HCT116 (cell line): ENCODE results near the gene AHI1. TPM values are rescaled to one million over a fixed set of nuclear protein-coding genes. Genes with fewer than 3 reads are reported as not detected.

ENCODE experiments used
- ATAC-seq: fragments of 200-7000 bp; cut with Tn5 transposase; 2 replicates; pipeline ENCODE4 v1.9.1; 2020; ENCODE audit warnings: mild to moderate bottlenecking, moderate library complexity
- BruUV-seq: library from RNA; stranded (reverse); fragments of 400-500 nt; replicated peaks from 2 replicates; lab custom pipeline; 2021; lab: Mats Ljungman, UMichigan
- CTCF ChIA-PET: fragments of 300-600 bp; sonication (Branson Sonifier 250); formaldehyde crosslinking; loops from one replicate; lab custom pipeline; 2021; ENCODE audit warnings: antibody characterized with exemption; lab: Charles Lee
- POLR2A ChIA-PET: fragments of 300-600, 350-600 bp; sonication (Branson Sonifier 250); formaldehyde crosslinking; loops from one replicate; lab custom pipeline; 2021; ENCODE audit warnings: antibody characterized with exemption; lab: Charles Lee
- RAD21 ChIA-PET, 2 experiments: fragments of 300-600 bp; sonication (Branson Sonifier 250); formaldehyde crosslinking; loops; one replicate each; lab custom pipeline; 2023; ENCODE audit warnings: low total read pairs in 2 of 2; ENCODE audit not compliant: uncharacterized antibody in 2 of 2, unreplicated experiment in 2 of 2, low non-redundant PET in 1 of 2; lab: Charles Lee
- DNase-seq: peaks from one replicate; pipeline ENCODE4 v3.0.0-alpha.2; 2010; ENCODE audit warnings: low read depth, low spot score
- H2AFZ ChIP-seq: fragments of 200-600 bp; shearing (Covaris generic), sonication (generic); 2 replicates; pipeline ENCODE4 v1.6.1; 2017; ENCODE audit warnings: low read depth, mixed run types, mixed read lengths, antibody characterized with exemption, low read length; ENCODE audit not compliant: poor library complexity, severe bottlenecking
- H3K27ac ChIP-seq: 2 replicates; pipeline ENCODE4 v1.5.1; 2012; ENCODE audit warnings: low read depth, low read length
- H3K27me3 ChIP-seq: fragments of 200-600 bp; sonication (generic); 2 replicates; pipeline ENCODE4 v1.6.1; 2016; ENCODE audit warnings: mixed run types, low read length, mixed read lengths; ENCODE audit not compliant: insufficient read depth
- H3K36me3 ChIP-seq, 2 experiments: fragments of 200-500 bp in 1 of 2; fragments of 200-600 bp in 1 of 2; sonication (Bioruptor generic) in 1 of 2; sonication (generic) in 1 of 2; 2 replicates each; pipeline versions ENCODE4 v1.5.1 to v1.6.1; 2014 to 2016; ENCODE audit warnings: low read length in 2 of 2, inconsistent platforms in 1 of 2, mixed read lengths in 1 of 2, mixed run types in 1 of 2; ENCODE audit not compliant: insufficient read depth in 2 of 2, control insufficient read depth in 1 of 2
- H3K4me1 ChIP-seq, 2 experiments: fragments of 200-600 bp in 1 of 2; sonication (generic) in 1 of 2; 2 replicates each; pipeline versions ENCODE4 v1.5.1 to v1.6.1; 2012 to 2017; ENCODE audit warnings: low read length in 2 of 2, inconsistent platforms in 1 of 2, mild to moderate bottlenecking in 1 of 2, mixed read lengths in 1 of 2, mixed run types in 1 of 2, moderate library complexity in 1 of 2; ENCODE audit not compliant: insufficient read depth in 2 of 2, control insufficient read depth in 1 of 2
- H3K4me2 ChIP-seq: fragments of 200-600 bp; sonication (generic); 2 replicates; pipeline ENCODE4 v1.6.1; 2017; ENCODE audit warnings: mixed run types, low read length, mixed read lengths
- H3K4me3 ChIP-seq, 2 experiments: fragments of 200-600 bp in 1 of 2; sonication (generic) in 1 of 2; replicated peaks in 1 of 2; 2 replicates each; pipeline ENCODE4 v1.5.1; 2011 to 2016; ENCODE audit warnings: low read length in 2 of 2, control low read depth in 1 of 2, low read depth in 1 of 2, mild to moderate bottlenecking in 1 of 2, mixed read lengths in 1 of 2, mixed run types in 1 of 2
- H3K79me2 ChIP-seq: fragments of 200-600 bp; sonication (generic); 2 replicates; pipeline ENCODE4 v1.6.1; 2017; ENCODE audit warnings: mild to moderate bottlenecking, mixed run types, low read length, moderate library complexity, mixed read lengths; ENCODE audit not compliant: insufficient read depth
- H3K9ac ChIP-seq: fragments of 200-600 bp; sonication (generic); 2 replicates; pipeline ENCODE4 v1.6.1; 2016; ENCODE audit warnings: low read length, mixed read lengths
- H3K9me2 ChIP-seq: fragments of 200-600 bp; sonication (generic), shearing (Covaris generic); 2 replicates; pipeline ENCODE4 v1.6.1; 2017; ENCODE audit warnings: mixed run types, mild to moderate bottlenecking, moderate library complexity; ENCODE audit not compliant: insufficient read depth
- H3K9me3 ChIP-seq, 2 experiments: fragments of 200-500 bp in 1 of 2; fragments of 200-600 bp in 1 of 2; sonication (Bioruptor generic) in 1 of 2; sonication (generic) in 1 of 2; 2 replicates each; pipeline ENCODE4 v1.6.1; 2014 to 2017; ENCODE audit warnings: low read length in 2 of 2, mixed read lengths in 2 of 2, inconsistent platforms in 1 of 2, low read depth in 1 of 2, mild to moderate bottlenecking in 1 of 2, mixed run types in 1 of 2, moderate library complexity in 1 of 2; ENCODE audit not compliant: control insufficient read depth in 1 of 2, insufficient read depth in 1 of 2
- H4K20me1 ChIP-seq: fragments of 200-600 bp; sonication (generic), shearing (Covaris generic); 2 replicates; pipeline ENCODE4 v1.6.1; 2017; ENCODE audit warnings: mixed run types, mild to moderate bottlenecking, moderate library complexity; ENCODE audit not compliant: insufficient read depth
- CBX3 ChIP-seq: IDR thresholded peaks from 2 replicates; pipeline ENCODE4 v1.6.1; 2012; ENCODE audit warnings: low read depth
- RAD21 ChIP-seq: IDR thresholded peaks from 2 replicates; pipeline ENCODE4 v1.6.1; 2012; ENCODE audit warnings: low read depth, mild to moderate bottlenecking
- intact Hi-C: fragments of 100-400 bp; cut with micrococcal nuclease; formaldehyde crosslinking; loops from 2 replicates; pipeline ENCODE4 v1.10.0; 2022
- total RNA-seq: library from RNA; stranded (reverse); gene quantifications from one replicate; pipeline ENCODE4 v1.2.1, GENCODE V29; 2021; ENCODE audit not compliant: unreplicated experiment
- TF ChIP-seq, protein P1 (sequence below): IDR thresholded peaks from 2 replicates; pipeline ENCODE4 v1.6.1; 2011; ENCODE audit warnings: mild to moderate bottlenecking, low read length, moderate library complexity; ENCODE audit not compliant: insufficient replicate concordance; ENCODE audit errors: extremely low read depth
- TF ChIP-seq, protein P2 (sequence below), 3 experiments: fragments of 200-600 bp in 1 of 3; sonication (generic) in 1 of 3; IDR thresholded peaks in 2 of 3; conservative IDR thresholded peaks in 1 of 3; 2 replicates each; pipeline ENCODE4 v1.5.1; 2012 to 2017; ENCODE audit warnings: low read depth in 2 of 3, low read length in 2 of 3, antibody characterized with exemption in 1 of 3, borderline replicate concordance in 1 of 3, control low read depth in 1 of 3, mild to moderate bottlenecking in 1 of 3, mixed read lengths in 1 of 3, mixed run types in 1 of 3, moderate library complexity in 1 of 3; ENCODE audit not compliant: insufficient read depth in 1 of 3

Gene AHI1
- total RNA-seq, 1 experiment from 2014 or later, result 29.6 TPM

- Histone ChIP-seq H3K4me1 (no peaks in the 10 kb centered on the region), H3K27ac (no peak overlapping the region), H4K20me1 (0 out of 2 replicates have a peak, but pooled peaks cover 5% of the 10 kb centered on the region), H3K36me3 (no peaks in the 10 kb centered on the region; a peak in 1 of 4 replicates), H3K9me2 (no peaks in the 10 kb centered on the region), H3K9me3 (no peaks in the 10 kb centered on the region), H3K9ac (no peak overlapping the region), H2AFZ (no peak overlapping the region), H3K4me3 (no peak overlapping the region), H3K27me3 (no peaks in the 10 kb centered on the region), H3K79me2 (no peaks in the 10 kb centered on the region), H3K4me2 (no peak overlapping the region)
- DNase-seq (peak; percentile 22), ATAC-seq (peak; percentile 87)
- CTCF ChIA-PET, result no interaction called here
- intact Hi-C loops, result loop anchor here (1.0 kb wide), 1 partner anchor 278 kb away; no protein-coding TSS in a partner anchor
- POLR2A ChIA-PET, result no interaction called here
- TF ChIP-seq RAD21 (peak; percentile 68), CBX3 (no peak)
- TF ChIP-seq, protein P1, sequence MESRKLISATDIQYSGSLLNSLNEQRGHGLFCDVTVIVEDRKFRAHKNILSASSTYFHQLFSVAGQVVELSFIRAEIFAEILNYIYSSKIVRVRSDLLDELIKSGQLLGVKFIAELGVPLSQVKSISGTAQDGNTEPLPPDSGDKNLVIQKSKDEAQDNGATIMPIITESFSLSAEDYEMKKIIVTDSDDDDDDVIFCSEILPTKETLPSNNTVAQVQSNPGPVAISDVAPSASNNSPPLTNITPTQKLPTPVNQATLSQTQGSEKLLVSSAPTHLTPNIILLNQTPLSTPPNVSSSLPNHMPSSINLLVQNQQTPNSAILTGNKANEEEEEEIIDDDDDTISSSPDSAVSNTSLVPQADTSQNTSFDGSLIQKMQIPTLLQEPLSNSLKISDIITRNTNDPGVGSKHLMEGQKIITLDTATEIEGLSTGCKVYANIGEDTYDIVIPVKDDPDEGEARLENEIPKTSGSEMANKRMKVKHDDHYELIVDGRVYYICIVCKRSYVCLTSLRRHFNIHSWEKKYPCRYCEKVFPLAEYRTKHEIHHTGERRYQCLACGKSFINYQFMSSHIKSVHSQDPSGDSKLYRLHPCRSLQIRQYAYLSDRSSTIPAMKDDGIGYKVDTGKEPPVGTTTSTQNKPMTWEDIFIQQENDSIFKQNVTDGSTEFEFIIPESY, result no peak
- TF ChIP-seq, protein P2, sequence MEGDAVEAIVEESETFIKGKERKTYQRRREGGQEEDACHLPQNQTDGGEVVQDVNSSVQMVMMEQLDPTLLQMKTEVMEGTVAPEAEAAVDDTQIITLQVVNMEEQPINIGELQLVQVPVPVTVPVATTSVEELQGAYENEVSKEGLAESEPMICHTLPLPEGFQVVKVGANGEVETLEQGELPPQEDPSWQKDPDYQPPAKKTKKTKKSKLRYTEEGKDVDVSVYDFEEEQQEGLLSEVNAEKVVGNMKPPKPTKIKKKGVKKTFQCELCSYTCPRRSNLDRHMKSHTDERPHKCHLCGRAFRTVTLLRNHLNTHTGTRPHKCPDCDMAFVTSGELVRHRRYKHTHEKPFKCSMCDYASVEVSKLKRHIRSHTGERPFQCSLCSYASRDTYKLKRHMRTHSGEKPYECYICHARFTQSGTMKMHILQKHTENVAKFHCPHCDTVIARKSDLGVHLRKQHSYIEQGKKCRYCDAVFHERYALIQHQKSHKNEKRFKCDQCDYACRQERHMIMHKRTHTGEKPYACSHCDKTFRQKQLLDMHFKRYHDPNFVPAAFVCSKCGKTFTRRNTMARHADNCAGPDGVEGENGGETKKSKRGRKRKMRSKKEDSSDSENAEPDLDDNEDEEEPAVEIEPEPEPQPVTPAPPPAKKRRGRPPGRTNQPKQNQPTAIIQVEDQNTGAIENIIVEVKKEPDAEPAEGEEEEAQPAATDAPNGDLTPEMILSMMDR (IDR thresholded peaks at IDR 0.05 in 2 of 3, conservative IDR thresholded peaks at IDR 0.05 in 1 of 3; ENCODE audit: borderline replicate concordance in 1 of 3, insufficient read depth in 1 of 3, low read depth in 2 of 3, low read length in 2 of 3), result peak; percentile 40 to 72 (median 55); a peak in 5 of 6 replicates
- RAD21 ChIA-PET, result no interaction called here
- BruUV-seq, result no TSS peak
Measured at GRCh38 chr6:135423649-135424128, 73.9 kb downstream of the AHI1 start.
